GM21367 (cell line): Measurements from ENCODE around the gene PGBD4.

Experiments
- ATAC-seq: cut with Tn5 transposase; IDR thresholded peaks from one replicate; pipeline ENCODE4 v1.9.1; 2021; ENCODE audit not compliant: unreplicated experiment

Gene PGBD4

DNA sequence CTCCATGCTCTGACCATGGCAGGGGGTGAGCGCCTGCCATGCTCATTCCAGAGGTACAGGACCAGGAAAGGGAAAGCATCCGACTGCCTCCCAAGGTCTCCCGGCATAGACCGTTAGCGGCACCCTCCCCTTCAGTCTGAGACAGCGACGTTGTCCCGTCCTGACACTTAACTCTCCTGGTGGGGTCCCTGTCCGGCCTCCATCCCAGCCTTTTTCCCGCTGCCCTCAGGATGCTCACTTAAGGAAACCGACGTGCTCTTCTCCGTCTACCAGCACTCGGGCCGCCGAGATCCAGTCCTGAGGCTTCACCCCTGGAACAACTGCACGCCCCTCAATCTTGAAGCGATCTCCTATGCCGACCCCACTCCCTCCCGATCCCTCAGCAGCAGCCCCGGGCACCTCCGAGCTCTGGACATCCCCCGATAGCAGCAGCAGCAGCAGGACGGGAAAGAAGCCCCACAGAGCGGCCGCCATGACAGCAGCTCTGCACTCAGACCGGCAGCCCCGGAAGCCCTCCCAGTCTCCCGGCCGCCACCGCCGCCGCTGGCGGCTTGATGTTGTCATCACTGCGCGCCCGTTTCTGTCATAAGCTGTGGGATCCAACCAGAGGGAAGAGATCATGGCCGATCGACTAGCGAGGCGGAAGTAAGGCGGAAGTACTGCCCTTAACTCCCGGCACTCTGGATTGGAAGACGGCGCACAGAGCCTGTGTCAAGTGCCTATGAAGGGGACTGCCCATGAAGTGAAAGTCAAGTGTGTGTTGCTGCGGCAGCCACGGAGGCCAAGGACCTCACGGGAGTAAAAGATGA is at the start of gene PGBD4, which contains the start of gene EMC7:
Gene PGBD4 (plus strand): TSS at position 718 of the 809 bp plus-strand sequence. CDS start 449 bp downstream, outside the sequence.
Gene EMC7 (minus strand): TSS at position 497 of the 809 bp plus-strand sequence. CDS start 23 bp downstream, at position 474.
- peak; percentile 94 for ATAC-seq

DNA sequence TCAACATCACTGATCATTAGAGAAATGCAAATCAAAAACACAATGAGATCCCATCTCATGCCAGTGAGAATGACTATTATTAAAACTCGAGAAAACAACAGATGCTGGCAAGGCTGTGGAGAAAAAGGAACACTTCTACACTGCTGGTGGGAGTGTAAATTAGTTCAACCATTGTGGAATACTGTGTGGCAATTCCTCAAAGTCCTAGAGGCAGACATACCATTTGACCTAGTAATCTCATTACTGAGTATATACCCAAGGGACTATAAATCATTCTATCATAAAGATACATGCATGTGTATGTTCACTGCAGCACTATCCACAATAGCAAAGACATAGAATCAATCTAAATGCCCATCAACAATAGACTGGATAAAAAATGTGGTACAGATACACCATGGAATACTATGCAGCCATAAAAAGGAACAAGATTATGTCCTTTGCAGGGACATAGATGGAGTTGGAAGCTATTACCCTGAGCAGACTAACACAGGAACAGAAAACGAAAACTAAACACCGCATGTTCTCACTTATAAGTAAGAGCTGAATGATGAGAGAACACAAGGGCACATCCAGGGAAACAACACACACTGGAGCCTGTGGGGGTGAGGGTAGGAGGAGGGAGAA is 47.7 kb upstream of the PGBD4 start:
- ATAC-seq: no peak

DNA sequence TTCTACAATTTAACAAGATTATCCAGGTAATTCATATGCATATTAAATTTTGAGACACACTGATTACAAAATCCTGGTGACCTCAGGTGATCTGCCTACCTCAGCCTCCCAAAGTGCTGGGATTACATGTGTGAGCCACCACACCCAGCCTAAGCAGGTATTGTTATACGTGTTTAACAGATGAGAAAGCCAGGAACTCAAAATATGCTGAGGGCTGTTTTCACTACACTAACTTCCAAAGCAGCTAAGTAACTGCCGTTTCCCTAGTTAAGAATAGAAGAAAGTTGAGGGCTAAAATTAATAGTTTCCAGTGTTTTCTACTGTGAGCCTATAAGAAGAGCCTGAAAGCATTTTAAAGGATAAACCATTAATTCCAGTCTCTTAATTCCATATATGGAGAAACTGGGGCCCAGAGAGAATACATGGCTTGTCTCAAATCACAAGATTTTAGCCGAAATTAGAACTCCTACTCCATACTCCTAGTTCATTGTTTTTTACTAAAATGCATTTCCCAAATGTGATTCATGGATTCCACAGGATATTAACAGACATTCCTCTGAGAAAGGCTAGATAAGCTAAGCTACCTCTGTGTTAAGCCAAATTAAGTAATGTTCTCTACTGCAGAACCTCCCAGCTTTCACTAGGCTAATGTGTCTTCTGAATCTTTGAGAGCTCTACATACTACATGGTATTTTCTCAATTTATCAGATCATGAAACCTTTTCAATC is 45.9 kb upstream of the PGBD4 start:
- no peak for ATAC-seq

DNA sequence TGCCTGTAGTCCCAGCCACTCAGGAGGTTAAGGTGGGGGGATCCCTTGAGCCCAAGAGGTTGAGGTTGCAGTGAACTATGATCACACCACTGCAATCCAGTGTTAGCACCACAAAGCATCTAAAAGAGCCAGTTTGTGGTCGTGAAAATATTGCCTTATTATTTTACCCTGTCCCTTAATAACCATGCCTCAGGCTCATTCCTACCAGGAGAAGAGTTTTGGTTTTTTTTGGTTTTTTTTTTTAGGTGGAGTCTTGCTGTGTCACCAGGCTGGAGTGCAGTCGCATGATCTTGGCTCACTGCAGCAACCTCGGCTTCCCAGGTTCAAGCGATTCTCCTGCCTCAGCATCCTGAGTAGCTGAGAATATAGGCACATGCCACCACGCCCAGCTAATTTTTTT is 45.0 kb upstream of the PGBD4 start:
- ATAC-seq: no peak

DNA sequence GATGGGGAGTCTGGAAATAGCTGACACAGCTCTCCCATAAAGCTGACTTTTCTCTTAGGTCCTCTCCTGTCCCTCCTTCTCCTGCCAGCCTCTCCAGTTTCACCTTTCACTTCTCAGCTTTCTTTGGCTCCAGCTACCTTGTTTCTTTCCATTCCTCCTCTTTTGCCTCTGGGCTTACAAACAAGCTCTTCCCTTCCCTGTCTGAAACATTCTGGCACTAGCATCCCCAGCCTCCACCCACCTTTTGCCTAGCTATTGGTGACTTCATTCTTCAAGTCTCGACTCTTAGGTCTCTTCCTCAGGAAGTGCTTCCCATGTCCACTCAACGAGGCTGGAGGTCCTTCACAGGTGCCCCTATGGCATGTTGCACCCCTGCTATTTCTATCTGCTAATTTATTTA is 42.4 kb upstream of the PGBD4 start:
- no peak for ATAC-seq

DNA sequence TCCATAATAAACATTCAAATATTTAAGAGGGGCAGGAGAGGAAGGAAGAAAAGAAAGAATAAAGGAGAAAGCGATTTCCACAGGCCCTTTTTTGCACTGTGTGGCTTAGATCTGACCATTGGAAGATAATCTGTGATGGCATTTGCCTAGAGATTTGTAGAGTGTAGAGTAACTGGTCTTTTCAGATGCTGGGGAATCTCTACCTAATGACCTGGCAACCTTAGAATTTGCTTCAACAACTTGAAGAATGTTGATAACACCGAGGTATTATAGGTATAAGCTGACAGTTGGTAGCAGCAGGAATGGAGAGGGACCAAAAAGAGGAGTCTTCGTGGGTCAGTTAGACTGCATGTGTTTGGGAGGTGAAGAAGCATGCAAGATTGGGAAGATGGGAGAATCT is 41.9 kb upstream of the PGBD4 start:
- no peak for ATAC-seq

DNA sequence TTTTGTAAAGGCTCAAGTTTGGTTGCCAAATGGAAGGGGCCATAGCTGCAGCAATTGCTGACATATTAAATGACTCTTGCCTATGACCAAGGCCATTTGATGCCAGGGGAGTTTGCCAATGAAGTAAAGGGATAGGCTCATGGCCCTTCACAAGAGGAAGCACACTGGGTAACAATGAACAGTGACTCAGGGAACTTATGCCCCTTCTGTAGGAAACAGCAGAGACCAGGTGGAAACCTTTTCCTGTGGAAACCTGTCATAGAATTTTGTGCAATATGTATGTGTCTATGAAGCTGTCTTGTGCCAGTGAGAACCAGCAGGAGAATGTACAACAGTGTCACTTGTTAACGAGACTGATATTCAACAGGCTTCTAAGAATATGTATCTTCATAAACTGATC is 37.4 kb upstream of the PGBD4 start:
- ATAC-seq: no peak

DNA sequence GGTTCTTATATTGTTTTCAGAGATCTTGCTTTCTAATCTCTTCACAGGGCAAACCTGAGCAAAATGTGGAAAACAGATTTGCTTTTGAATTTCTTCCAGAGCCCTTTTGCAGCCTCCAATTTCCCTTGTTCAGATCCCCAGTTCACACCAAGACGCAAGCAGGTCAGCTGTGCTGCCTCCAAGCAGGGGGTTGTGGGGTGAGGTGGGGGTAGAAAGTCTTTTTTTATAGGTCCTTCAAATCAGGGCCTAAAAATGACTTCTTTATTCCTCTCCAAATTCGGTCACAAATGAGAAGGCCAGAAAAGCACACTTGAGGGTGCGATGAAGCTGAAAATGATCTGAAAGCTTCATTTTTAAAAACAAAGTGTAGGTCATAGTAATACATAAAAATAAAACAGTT is 36.6 kb upstream of the PGBD4 start:
- ATAC-seq: no peak

DNA sequence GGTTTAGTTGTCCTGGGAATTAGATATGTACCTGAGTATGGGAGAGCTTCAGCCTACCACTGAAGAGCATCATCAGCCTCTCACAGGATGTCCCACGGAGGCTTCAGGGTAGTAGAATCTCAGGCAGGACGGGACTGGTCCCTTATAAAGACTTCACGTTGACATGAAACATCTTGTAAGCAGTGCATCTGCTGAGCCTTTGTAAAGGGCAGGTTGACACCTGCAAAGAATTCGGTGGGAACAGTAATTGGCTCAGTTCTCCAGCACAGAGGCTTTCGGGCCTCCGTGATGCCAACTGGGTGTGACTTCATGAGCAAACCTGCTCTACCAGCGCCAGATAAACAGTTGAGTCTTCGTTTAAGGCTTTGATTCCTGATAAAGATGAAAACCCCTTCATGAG is 35.9 kb upstream of the PGBD4 start:
- ATAC-seq: no peak

DNA sequence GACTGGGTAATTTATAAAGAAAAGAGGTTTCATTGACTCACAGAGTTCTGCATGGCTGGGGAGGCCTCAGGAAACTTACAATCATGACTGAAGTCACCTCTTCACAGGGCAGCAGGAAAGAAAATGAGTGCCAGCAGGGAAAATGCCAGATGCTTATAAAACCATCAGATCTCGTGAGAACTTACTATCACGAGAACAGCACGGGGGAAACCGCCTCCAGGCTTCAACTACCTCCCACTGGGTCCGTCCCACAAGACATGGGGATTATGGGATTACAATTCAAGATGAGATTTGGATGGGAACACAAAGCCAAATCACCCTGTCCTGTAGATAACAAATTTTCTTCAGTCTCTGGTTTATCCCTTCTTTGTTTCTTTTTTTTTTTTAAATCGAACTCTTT is 31.9 kb upstream of the PGBD4 start:
- no peak for ATAC-seq

DNA sequence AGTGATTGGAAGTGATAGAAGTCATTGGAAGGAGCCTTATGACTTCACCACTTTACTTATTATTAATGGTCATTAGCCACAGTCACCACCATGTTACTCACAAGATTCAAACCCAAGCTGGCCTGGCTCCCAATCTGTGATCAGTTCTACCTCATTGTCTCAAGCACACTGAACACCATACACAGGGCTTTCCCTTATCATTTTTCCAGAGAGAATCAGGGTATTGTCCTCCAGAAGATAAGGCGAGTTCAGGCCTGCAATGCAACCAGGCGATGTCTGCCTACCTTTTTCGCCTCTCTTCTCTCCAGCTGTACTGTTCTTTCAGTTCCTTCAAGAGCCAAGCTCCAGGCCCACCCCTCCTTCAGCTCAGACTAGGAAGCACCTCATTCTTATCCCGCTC is 25.1 kb upstream of the PGBD4 start:
- ATAC-seq: no peak

DNA sequence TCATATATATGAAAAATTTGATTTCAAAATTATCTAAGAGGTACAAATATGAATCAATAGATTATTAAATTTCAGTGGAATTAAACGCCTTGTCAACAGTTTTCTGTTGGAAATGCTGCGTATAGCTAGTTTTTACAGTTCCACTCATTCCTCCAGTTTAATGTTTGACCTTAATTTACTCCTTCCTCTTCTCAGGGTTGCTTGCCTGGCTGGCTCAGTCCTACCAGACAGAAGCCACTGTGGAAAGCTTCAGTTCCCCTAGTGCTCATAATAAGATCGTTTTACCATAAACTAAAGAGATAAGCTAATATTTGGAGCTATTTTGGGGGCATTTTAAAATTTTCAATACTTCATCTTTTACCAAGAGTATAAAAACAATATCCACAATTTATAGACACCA is 23.0 kb upstream of the PGBD4 start:
- ATAC-seq: no peak

DNA sequence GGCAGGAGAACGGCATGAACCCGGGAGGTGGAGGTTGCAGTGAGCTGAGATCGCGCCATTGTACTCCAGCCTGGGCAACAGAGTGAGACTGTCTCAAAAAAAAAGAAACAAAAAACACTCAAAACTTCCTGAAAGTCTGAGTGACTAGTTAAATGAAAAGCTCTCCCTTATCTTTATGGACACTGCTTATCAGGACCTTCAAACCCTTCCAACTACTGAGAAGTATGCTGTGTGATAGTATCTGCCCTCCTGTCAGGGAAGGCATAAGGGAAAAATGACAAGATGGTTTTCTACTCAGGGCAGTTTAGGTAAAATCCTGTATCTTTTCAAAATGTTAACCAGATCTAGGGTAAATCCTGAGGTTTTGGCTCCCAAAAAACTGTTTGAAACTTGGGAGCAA is 22.0 kb upstream of the PGBD4 start:
- no peak for ATAC-seq

DNA sequence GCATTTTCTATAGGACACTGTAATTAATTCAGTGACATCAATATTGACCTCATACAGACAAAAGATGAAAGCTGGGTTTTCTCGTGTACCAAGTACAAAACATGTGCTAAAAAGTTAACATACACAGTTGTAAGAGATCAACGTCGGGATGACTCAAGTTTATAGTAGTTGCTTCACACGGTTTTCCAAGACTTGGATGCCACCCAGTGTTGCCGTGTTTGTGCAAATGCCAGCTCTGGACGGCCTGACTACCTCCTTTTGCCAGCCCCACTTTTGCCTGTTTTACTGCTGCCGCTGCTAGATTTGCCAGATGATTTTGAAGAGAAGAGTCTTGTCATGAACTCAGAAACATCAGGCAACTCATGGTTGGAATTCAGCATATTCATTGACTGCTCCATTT is 17.8 kb upstream of the PGBD4 start:
- ATAC-seq: no peak

DNA sequence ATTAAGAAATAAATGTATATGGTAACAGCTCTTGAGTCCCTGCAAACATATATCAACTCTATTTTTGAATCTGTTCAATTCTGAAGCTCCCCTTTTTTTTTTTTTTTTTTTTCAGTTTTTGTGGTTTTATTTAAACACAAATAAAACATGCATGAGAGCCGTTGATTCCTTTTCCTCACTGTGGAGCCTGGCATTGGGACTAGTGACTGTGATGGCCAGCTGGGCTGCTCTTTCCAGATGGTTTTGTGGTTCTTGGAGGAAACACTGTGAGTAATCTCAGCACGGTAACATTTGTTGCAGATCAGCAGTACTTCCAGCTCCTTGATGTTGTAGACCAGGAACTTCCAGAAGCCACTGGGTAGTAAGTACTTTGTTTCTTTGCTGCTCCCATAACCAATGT is 16.1 kb upstream of the PGBD4 start:
- ATAC-seq: no peak

DNA sequence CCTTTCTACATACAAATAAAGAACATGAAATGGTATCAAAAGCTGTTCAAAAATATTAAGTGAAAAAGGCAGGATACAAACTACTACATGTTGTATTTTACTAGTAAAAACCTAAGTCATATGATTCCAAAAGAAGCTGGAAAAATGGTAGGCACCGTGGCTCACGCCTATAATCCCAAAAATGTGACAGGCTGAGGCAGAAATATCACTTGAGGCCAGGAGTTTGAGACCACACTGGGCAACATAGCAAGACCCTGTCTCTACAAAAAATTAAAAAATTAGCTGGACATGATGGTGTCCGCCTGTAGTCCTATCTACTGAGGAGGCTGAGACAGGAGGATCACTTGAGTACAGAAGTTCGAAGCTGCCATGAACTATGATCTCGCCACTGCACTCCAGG is 2.0 kb upstream of the PGBD4 start:
- ATAC-seq: no peak

DNA sequence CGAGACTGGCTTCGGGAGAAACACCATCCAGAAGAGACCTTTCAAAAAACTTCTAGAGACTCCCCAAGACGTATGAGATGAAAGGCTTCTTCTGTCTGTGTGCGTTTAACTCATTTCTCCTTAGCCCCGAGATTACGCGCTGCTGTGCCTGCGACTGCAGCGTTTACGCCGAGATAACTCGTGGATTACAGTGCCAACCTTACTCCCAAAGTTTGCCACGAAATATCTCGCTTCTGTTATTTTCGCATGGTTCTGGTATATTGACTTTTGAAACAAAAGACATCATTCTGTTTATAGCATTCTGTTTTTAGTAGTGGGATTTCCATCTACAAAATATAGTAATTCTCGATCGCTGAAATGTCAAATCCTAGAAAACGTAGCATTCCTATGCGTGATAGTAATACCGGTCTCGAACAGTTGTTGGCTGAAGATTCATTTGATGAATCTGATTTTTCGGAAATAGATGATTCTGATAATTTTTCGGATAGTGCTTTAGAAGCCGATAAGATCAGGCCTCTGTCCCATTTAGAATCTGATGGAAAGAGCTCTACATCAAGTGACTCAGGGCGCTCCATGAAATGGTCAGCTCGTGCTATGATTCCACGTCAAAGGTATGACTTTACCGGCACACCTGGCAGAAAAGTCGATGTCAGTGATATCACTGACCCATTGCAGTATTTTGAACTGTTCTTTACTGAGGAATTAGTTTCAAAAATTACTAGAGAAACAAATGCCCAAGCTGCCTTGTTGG is 467 bp downstream of the PGBD4 start:
- ATAC-seq: no peak

DNA sequence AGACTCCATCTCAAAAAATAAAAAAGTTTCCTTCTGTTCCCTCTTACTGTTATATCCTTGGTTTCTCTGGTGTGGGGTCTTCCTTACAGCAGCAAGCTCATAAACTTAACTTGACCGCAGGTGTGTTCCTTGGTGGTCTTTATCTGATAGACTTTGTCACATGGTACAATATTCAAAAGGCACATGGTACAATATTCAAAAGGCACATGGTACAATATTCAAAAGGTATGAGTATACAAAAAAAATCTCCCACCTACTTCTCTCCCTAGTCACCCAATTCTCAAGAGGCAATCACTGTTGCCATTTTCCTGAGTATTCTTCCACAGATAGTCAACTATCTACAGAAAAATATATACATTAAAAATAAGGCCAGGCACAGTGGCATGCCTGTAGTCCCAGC is 4.5 kb downstream of the PGBD4 start:
- ATAC-seq: no peak

DNA sequence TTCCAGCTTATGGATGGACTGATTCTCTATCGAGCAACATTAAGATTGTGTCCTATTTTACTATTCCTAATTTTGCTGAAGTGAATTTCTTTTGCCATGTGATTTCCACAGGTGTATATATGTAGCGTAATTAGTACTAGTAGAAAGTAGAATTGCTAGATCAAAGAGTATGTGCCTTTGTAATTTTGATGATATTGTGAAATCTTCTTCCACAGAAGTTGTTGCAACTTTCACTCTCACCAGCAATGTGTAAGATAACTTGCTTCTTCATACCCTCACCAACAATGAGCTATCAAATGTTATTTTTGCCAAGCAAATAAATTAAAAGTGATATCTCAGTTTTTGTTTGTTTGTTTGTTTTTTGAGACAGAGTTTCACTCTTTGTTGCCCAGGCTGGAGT is 5.4 kb downstream of the PGBD4 start:
- no peak for ATAC-seq

DNA sequence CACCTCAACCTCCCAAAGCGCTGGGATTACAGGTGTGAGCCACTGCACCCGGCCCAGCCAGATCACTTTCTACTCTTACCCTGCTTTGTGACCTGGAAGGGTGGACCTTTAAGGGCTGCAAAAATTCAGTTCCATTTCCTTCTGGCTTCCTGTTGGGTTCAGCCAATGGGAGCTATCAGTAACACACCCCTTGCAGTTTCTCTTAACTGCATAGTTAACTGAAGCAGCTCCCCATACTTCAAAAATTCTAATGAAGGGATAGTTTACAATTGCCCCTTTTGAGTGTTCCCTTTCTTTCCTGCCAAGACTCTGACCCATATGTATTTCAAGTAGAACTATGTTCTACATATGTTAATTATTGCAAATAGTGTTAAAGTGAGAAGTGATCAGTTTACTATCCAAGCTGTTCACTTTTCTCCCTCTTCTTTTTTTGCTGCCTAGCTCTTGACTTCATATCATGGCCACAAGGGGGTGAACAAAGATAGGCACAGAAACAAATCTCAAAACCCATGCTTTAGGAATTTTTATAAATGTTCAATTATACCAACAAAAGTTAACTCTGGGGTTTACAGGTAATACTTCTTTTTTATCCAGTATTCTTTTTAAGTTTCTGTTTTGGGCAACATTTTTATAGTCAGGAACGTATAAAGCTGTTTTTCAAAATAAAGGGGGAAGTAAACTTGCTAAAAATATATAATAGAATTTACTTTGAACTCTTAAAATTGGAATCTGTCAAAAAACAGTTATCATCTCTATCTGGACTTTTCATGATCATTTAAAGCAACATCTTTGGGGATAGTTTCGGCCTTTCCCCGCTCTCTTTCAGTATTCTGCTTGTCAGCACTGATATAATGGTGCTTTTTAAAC is 8.1 kb downstream of the PGBD4 start:
- no peak for ATAC-seq
